H9 (cell line): ENCODE data around the gene CDC6. TPM values are rescaled to one million over a fixed set of nuclear protein-coding genes. Genes with fewer than 3 reads are reported as not detected.

Source experiments
- DNase-seq: peaks from one replicate; pipeline ENCODE4 v3.0.0-alpha.2; 2017
- H2AFZ ChIP-seq: one replicate; pipeline ENCODE4 v1.6.1; 2013; ENCODE audit warnings: mild to moderate bottlenecking, low read length, control low read depth, moderate library complexity
- H2AK5ac ChIP-seq: 2 replicates; pipeline ENCODE4 v1.6.1; 2013; ENCODE audit warnings: low read length, control low read depth, mixed read lengths; ENCODE audit not compliant: insufficient read length
- H2BK120ac ChIP-seq: one replicate; pipeline ENCODE4 v1.6.1; 2013; ENCODE audit warnings: low read depth, mild to moderate bottlenecking, low read length, control low read depth, inconsistent platforms; ENCODE audit not compliant: poor library complexity, severe bottlenecking
- H2BK12ac ChIP-seq: 2 replicates; pipeline ENCODE4 v1.6.1; 2013; ENCODE audit warnings: low read length, control low read depth, mixed read lengths, low read depth; ENCODE audit not compliant: insufficient read length
- H2BK15ac ChIP-seq: 2 replicates; pipeline ENCODE4 v1.6.1; 2013; ENCODE audit warnings: low read depth, low read length, control low read depth
- H2BK20ac ChIP-seq: one replicate; pipeline ENCODE4 v1.6.1; 2013; ENCODE audit warnings: low read depth, mild to moderate bottlenecking, low read length, control low read depth, inconsistent platforms; ENCODE audit not compliant: poor library complexity, severe bottlenecking
- H2BK5ac ChIP-seq: 2 replicates; pipeline ENCODE4 v1.6.1; 2013; ENCODE audit warnings: low read length, control low read depth, mixed read lengths; ENCODE audit not compliant: insufficient read length
- H3K14ac ChIP-seq: 2 replicates; pipeline ENCODE4 v1.6.1; 2013; ENCODE audit warnings: low read length, control low read depth; ENCODE audit not compliant: insufficient read depth
- H3K18ac ChIP-seq: 2 replicates; pipeline ENCODE4 v1.6.1; 2013; ENCODE audit warnings: low read depth, mild to moderate bottlenecking, mixed read lengths, low read length, control low read depth; ENCODE audit not compliant: insufficient read length
- H3K23ac ChIP-seq: 2 replicates; pipeline ENCODE4 v1.6.1; 2013; ENCODE audit warnings: low read length, control low read depth, mixed read lengths, low read depth; ENCODE audit not compliant: insufficient read length
- H3K23me2 ChIP-seq: 2 replicates; pipeline ENCODE4 v1.6.1; 2013; ENCODE audit warnings: low read depth, mild to moderate bottlenecking, mixed read lengths, low read length, control low read depth; ENCODE audit not compliant: insufficient read length, poor library complexity, severe bottlenecking
- H3K27ac ChIP-seq: 2 replicates; pipeline ENCODE4 v1.5.1; 2013; ENCODE audit warnings: low read length, control low read depth, mixed read lengths, low read depth; ENCODE audit not compliant: insufficient read length
- H3K27me3 ChIP-seq: 2 replicates; pipeline ENCODE4 v1.6.1; 2013; ENCODE audit warnings: low read length, control low read depth, inconsistent platforms; ENCODE audit not compliant: insufficient read depth
- H3K4ac ChIP-seq: 2 replicates; pipeline ENCODE4 v1.6.1; 2013; ENCODE audit warnings: low read depth, mild to moderate bottlenecking, control low read depth, inconsistent platforms, low read length, moderate library complexity
- H3K4me1 ChIP-seq: 2 replicates; pipeline ENCODE4 v1.6.1; 2013; ENCODE audit warnings: low read length, control low read depth, inconsistent platforms; ENCODE audit not compliant: insufficient read depth
- H3K4me2 ChIP-seq: 2 replicates; pipeline ENCODE4 v1.6.1; 2013; ENCODE audit warnings: low read length, control low read depth, mixed read lengths; ENCODE audit not compliant: insufficient read length, insufficient read depth
- H3K56ac ChIP-seq: 2 replicates; pipeline ENCODE4 v1.6.1; 2013; ENCODE audit warnings: low read depth, mild to moderate bottlenecking, mixed read lengths, low read length, control low read depth; ENCODE audit not compliant: insufficient read length
- H3K79me1 ChIP-seq: 2 replicates; pipeline ENCODE4 v1.6.1; 2013; ENCODE audit warnings: low read depth, mild to moderate bottlenecking, moderate library complexity, low read length, control low read depth, inconsistent platforms; ENCODE audit not compliant: insufficient read depth, poor library complexity, severe bottlenecking
- H3K79me2 ChIP-seq: 2 replicates; pipeline ENCODE4 v1.6.1; 2013; ENCODE audit warnings: low read length, control low read depth, inconsistent platforms; ENCODE audit not compliant: insufficient read depth
- H3K9ac ChIP-seq: 2 replicates; pipeline ENCODE4 v1.6.1; 2013; ENCODE audit warnings: low read length, control low read depth, mixed read lengths; ENCODE audit not compliant: insufficient read length; ENCODE audit errors: extremely low read depth
- H3K9me3 ChIP-seq: one replicate; pipeline ENCODE4 v1.6.1; 2013; ENCODE audit warnings: low read depth, low read length, inconsistent platforms; ENCODE audit not compliant: control insufficient read depth
- H3T11ph ChIP-seq: one replicate; pipeline ENCODE4 v1.6.1; 2013; ENCODE audit warnings: mild to moderate bottlenecking, low read length, control low read depth, inconsistent platforms
- H4K20me1 ChIP-seq: one replicate; pipeline ENCODE4 v1.6.1; 2013; ENCODE audit not compliant: control insufficient read depth, insufficient read length, insufficient read depth
- H4K5ac ChIP-seq: 2 replicates; pipeline ENCODE4 v1.6.1; 2013; ENCODE audit warnings: low read depth, mild to moderate bottlenecking, mixed read lengths, low read length, control low read depth; ENCODE audit not compliant: insufficient read length
- H4K8ac ChIP-seq: replicated peaks from 2 replicates; pipeline ENCODE4 v1.6.1; 2013; ENCODE audit warnings: low read length, control low read depth, mixed read lengths, low read depth; ENCODE audit not compliant: insufficient read length
- H4K91ac ChIP-seq: 2 replicates; pipeline ENCODE4 v1.6.1; 2013; ENCODE audit warnings: low read depth, mild to moderate bottlenecking, moderate library complexity, mixed read lengths, low read length, control low read depth; ENCODE audit not compliant: insufficient read length
- H3K27ac Mint-ChIP-seq, 3 experiments: 2 replicates in 2 of 3; 3 replicates in 1 of 3; pipeline ENCODE4 v1.8.0; 2020 to 2021; ENCODE audit warnings: mixed read lengths in 3 of 3, mild to moderate bottlenecking in 1 of 3, moderate library complexity in 1 of 3
- H3K27me3 Mint-ChIP-seq: 2 replicates; pipeline ENCODE4 v1.8.0; 2021; ENCODE audit warnings: low read depth, mild to moderate bottlenecking, moderate library complexity, mixed read lengths
- H3K36me3 Mint-ChIP-seq, 3 experiments: 2 replicates in 2 of 3; 3 replicates in 1 of 3; pipeline ENCODE4 v1.8.0; 2020 to 2021; ENCODE audit warnings: low read depth in 3 of 3, mixed read lengths in 3 of 3; ENCODE audit not compliant: insufficient read depth in 1 of 3
- H3K4me1 Mint-ChIP-seq, 2 experiments: 2 replicates each; pipeline ENCODE4 v1.8.0; 2020; ENCODE audit warnings: mixed read lengths in 2 of 2
- H3K4me3 Mint-ChIP-seq, 2 experiments: 2 replicates in 1 of 2; 3 replicates in 1 of 2; pipeline ENCODE4 v1.8.0; 2020 to 2021; ENCODE audit warnings: mild to moderate bottlenecking in 2 of 2, mixed read lengths in 2 of 2, moderate library complexity in 1 of 2
- H3K9me3 Mint-ChIP-seq, 2 experiments: 2 replicates in 1 of 2; 3 replicates in 1 of 2; pipeline ENCODE4 v1.8.0; 2020; ENCODE audit warnings: mild to moderate bottlenecking in 2 of 2, mixed read lengths in 2 of 2, moderate library complexity in 1 of 2
- WGBS: extraction: QIAGEN DNeasy Blood & Tissue Kit; methylation state at CpG from one replicate; pipeline ENCODE4 v1.1.7; 2013; ENCODE audit warnings: missing lambda C conversion rate, low lambda C conversion rate, mixed read lengths; ENCODE audit not compliant: insufficient read length; ENCODE audit errors: extremely low coverage; 5-methylcytosine and 5-hydroxymethylcytosine counted together
- total RNA-seq: library from RNA; stranded (reverse); gene quantifications from 2 replicates; pipeline ENCODE4 v1.2.1, GENCODE V29; 2021
- TF ChIP-seq, protein P1 (sequence below): fragments of 200-600 bp; sonication (generic); conservative IDR thresholded peaks from 3 replicates; pipeline ENCODE4 v1.8.0; 2021; ENCODE audit warnings: antibody characterized with exemption, mild to moderate bottlenecking

CDC6 gene
- total RNA-seq, 1 experiment from 2014 or later = 131 TPM

DNA sequence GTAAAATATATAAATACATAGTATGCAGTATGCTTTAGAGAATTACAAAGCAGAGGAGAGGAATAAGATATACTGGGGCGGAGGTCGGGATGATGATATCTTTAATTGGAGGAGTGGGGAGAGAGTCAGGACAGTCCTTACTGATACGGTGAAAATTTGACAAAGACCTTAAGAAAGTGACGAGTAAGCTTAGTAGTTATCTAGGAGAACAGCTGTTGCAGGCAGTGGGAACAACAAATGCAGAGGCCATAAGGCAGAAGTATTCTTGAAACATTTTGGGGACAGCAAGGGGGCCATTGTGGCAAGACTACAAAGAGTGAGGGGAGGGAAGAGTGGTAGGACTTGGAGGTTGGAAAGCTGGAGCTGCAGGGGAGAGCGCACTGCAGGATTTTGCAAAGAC, 22.3 kb upstream of the CDC6 start:
- H3K9me3 Mint-ChIP-seq = no peaks in the 10 kb centered on the region
- peaks cover 0 to 7% of the 10 kb centered on the region in 2 experiments; a peak in 2 of 4 replicates for H3K4me1 Mint-ChIP-seq
- H4K20me1 ChIP-seq = no peaks in the 10 kb centered on the region
- no CpG with 5 or more reads among the region's 5 CpGs for WGBS
- no peak overlapping the region for H4K8ac ChIP-seq
- no peak for DNase-seq
- no peak overlapping the region for H3T11ph ChIP-seq
- H2BK15ac ChIP-seq = no peak overlapping the region
- peaks cover 22 to 32% (median 25%) of the 10 kb centered on the region in 3 experiments; a peak in 6 of 7 replicates for H3K36me3 Mint-ChIP-seq
- no peak overlapping the region for H2BK120ac ChIP-seq
- H3K4me1 ChIP-seq = no peaks in the 10 kb centered on the region
- TF ChIP-seq, protein P1, sequence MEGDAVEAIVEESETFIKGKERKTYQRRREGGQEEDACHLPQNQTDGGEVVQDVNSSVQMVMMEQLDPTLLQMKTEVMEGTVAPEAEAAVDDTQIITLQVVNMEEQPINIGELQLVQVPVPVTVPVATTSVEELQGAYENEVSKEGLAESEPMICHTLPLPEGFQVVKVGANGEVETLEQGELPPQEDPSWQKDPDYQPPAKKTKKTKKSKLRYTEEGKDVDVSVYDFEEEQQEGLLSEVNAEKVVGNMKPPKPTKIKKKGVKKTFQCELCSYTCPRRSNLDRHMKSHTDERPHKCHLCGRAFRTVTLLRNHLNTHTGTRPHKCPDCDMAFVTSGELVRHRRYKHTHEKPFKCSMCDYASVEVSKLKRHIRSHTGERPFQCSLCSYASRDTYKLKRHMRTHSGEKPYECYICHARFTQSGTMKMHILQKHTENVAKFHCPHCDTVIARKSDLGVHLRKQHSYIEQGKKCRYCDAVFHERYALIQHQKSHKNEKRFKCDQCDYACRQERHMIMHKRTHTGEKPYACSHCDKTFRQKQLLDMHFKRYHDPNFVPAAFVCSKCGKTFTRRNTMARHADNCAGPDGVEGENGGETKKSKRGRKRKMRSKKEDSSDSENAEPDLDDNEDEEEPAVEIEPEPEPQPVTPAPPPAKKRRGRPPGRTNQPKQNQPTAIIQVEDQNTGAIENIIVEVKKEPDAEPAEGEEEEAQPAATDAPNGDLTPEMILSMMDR = no peak
- no peak overlapping the region for H2AFZ ChIP-seq
- no peaks in the 10 kb centered on the region for H3K27me3 ChIP-seq
- no peak overlapping the region for H4K5ac ChIP-seq
- H3K23me2 ChIP-seq = no peaks in the 10 kb centered on the region
- H2BK12ac ChIP-seq = no peak overlapping the region
- H3K18ac ChIP-seq = no peak overlapping the region
- no peaks in the 10 kb centered on the region for H3K79me2 ChIP-seq
- no peak overlapping the region for H3K27ac Mint-ChIP-seq
- H3K4me3 Mint-ChIP-seq = no peak overlapping the region
- no peak overlapping the region for H4K91ac ChIP-seq
- no peak overlapping the region for H3K4me2 ChIP-seq
- no peak overlapping the region for H3K9ac ChIP-seq
- H3K4ac ChIP-seq = no peak overlapping the region
- H3K27ac ChIP-seq = no peak overlapping the region
- H2BK5ac ChIP-seq = no peak overlapping the region
- H3K23ac ChIP-seq = no peak overlapping the region
- no peaks in the 10 kb centered on the region for H3K9me3 ChIP-seq
- H3K79me1 ChIP-seq = no peaks in the 10 kb centered on the region
- no peak overlapping the region for H3K14ac ChIP-seq
- H2BK20ac ChIP-seq = no peak overlapping the region
- no peak overlapping the region for H2AK5ac ChIP-seq
- no peaks in the 10 kb centered on the region for H3K27me3 Mint-ChIP-seq
- H3K56ac ChIP-seq = no peak overlapping the region
